IMR-90 (cell line): Measurements from ENCODE around the gene ASB7.
"Not testable (repeated sequence)": the region's sequence is repeated elsewhere in the genome, so short reads cannot be mapped to it uniquely, and the experiment has no call there.

ENCODE experiments used
- BHLHE40 ChIP-seq: fragments of 150-350 bp; IDR thresholded peaks from 2 replicates; pipeline ENCODE4 v1.6.1; 2016; ENCODE audit warnings: mild to moderate bottlenecking, low read depth, low read length
- CHD1 ChIP-seq: IDR thresholded peaks from 2 replicates; pipeline ENCODE4 v1.6.1; 2012; ENCODE audit warnings: low read depth, low read length, improper control_type of control experiment
- CTCF ChIP-seq: conservative IDR thresholded peaks from 2 replicates; pipeline ENCODE4 v1.5.1; 2012; ENCODE audit warnings: mild to moderate bottlenecking, low read depth, low read length, improper control_type of control experiment
- MAZ ChIP-seq: IDR thresholded peaks from 2 replicates; pipeline ENCODE4 v1.6.1; 2012; ENCODE audit warnings: low read depth, mild to moderate bottlenecking, low read length, improper control_type of control experiment, moderate library complexity, borderline replicate concordance
- POLR2A ChIP-seq: IDR thresholded peaks from 2 replicates; pipeline ENCODE4 v1.6.1; 2012; ENCODE audit warnings: mild to moderate bottlenecking, low read depth, low read length
- RAD21 ChIP-seq: IDR thresholded peaks from 2 replicates; pipeline ENCODE4 v1.6.1; 2012; ENCODE audit warnings: low read length, improper control_type of control experiment
- RFX5 ChIP-seq: IDR thresholded peaks from 2 replicates; pipeline ENCODE4 v1.8.0; 2012; ENCODE audit warnings: low read depth, mild to moderate bottlenecking, low read length, moderate library complexity
- SMC3 ChIP-seq: fragments of 150-350 bp; IDR thresholded peaks from 2 replicates; pipeline ENCODE4 v1.6.1; 2016; ENCODE audit warnings: low read depth, mild to moderate bottlenecking, antibody characterized with exemption, low read length, moderate library complexity

- TF ChIP-seq BHLHE40, CTCF, POLR2A, RFX5, MAZ, SMC3, CHD1, RAD21: not testable (repeated sequence)
These were observed 11.2 kb upstream of the ASB7 start for GRCh38 chr15:100591163-100591562.
